Measurements from ENCODE around the gene AHCYL2. TPM values are rescaled to one million over a fixed set of nuclear protein-coding genes. Genes with fewer than 3 reads are reported as not detected.

Gene AHCYL2
- total and polyA plus RNA-seq, 2 of the 8 experiments (the other 6 are each of a cell fraction or from before 2014, with no cell fraction given) = 20.7 to 25.4 TPM

DNA sequence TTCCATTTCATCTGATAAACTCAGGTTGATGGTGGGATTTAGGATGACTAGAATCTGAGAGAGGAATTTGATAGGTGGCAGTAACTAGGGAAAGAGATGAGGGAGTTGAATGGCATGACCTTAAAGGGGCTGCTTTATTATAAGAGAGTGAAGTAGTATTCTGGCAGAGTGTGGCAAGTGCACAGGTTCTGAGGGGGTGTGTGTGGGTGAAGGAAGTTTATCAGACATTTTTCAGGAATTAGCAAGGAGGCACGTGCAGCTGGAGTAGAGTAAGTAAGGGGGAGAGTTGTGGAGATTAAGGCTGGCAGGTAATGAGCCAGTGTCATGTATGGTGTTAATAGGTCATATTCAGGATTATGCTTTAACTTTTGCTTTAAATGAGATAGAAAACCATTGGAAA is 40.5 kb downstream of the AHCYL2 start:
- Histone ChIP-seq H2BK15ac (ENCODE audit: low read length) (no peak overlapping the region), H3K27me3 (replicated peaks in 1 of 4; ENCODE audit: control insufficient read depth in 3 of 4, extremely low read depth in 1 of 4, insufficient read depth in 3 of 4, low read length in 3 of 4) (no peaks in the 10 kb centered on the region), H4K8ac (ENCODE audit: extremely low read depth, insufficient read depth, low read length) (no peak overlapping the region), H3K4me3 (ENCODE audit: extremely low read depth in 1 of 4, insufficient read depth in 2 of 4, low read depth in 3 of 4, low read length in 4 of 4) (no peak overlapping the region), H3K23me2 (ENCODE audit: low read depth, low read length) (no peaks in the 10 kb centered on the region), H3K4ac (replicated peaks; ENCODE audit: insufficient read length, low read depth, low read length) (no peak overlapping the region), H4K20me1 (replicated peaks in 1 of 2; ENCODE audit: control insufficient read depth in 1 of 2, insufficient read depth in 2 of 2, low read length in 2 of 2) (no peaks in the 10 kb centered on the region), H2BK20ac (ENCODE audit: low read length) (no peak overlapping the region), H2AFZ (ENCODE audit: low read length) (no peak overlapping the region), H3K14ac (ENCODE audit: insufficient read length) (no peak overlapping the region), H4K5ac (ENCODE audit: insufficient read length, low read depth, low read length) (no peak overlapping the region), H3K9ac (replicated peaks in 1 of 4; ENCODE audit: extremely low read depth in 1 of 4, low read depth in 3 of 4, low read length in 3 of 4) (no peak overlapping the region), H2BK120ac (replicated peaks; ENCODE audit: low read depth, low read length) (no peak overlapping the region), H4K91ac (replicated peaks; ENCODE audit: insufficient read length, low read length) (no peak overlapping the region), H3K23ac (ENCODE audit: insufficient read length) (no peak overlapping the region), H2BK12ac (ENCODE audit: low read depth, low read length) (no peak overlapping the region), H3K18ac (ENCODE audit: extremely low read depth, low read length) (no peak overlapping the region), H3K56ac (replicated peaks; ENCODE audit: insufficient read length, low read depth, low read length) (no peak overlapping the region), H3K9me3 (ENCODE audit: insufficient read depth in 2 of 2, low read depth in 1 of 2, low read length in 1 of 2) (no peaks in the 10 kb centered on the region), H3K79me2 (ENCODE audit: control insufficient read depth in 1 of 2, insufficient read depth in 2 of 2, low read length in 2 of 2) (peaks cover 0 to 5% of the 10 kb centered on the region in 2 experiments; a peak in 3 of 4 replicates), H2BK5ac (ENCODE audit: low read depth, low read length) (no peak overlapping the region), H3K36me3 (ENCODE audit: control insufficient read depth in 2 of 4, insufficient read depth in 4 of 4, low read length in 3 of 4) (no peaks in the 10 kb centered on the region), H3K27ac (ENCODE audit: low read depth, low read length) (no peak overlapping the region), H2AK5ac (ENCODE audit: low read depth, low read length) (no peak overlapping the region), H3K4me2 (ENCODE audit: insufficient read depth in 1 of 2, low read depth in 2 of 2, low read length in 2 of 2) (no peak overlapping the region), H3K79me1 (ENCODE audit: low read depth, low read length) (peaks cover 3% of the 10 kb centered on the region; the same call in 1 of the 2 replicates), H3K4me1 (replicated peaks in 1 of 4; ENCODE audit: control insufficient read depth in 3 of 4, insufficient read depth in 4 of 4, low read length in 3 of 4) (peaks cover 0 to 9% (median 3%) of the 10 kb centered on the region in 4 experiments; a peak in 4 of 7 replicates)
- 100% methylated on average over 1 of the region's 1 CpG; no CpG with 5 or more reads in 1 of the 2 experiments for WGBS, 2 experiments (ENCODE audit: extremely low coverage in 1 of 2, insufficient coverage in 1 of 2, insufficient read length in 1 of 2, insufficient replicate concordance in 2 of 2, low coverage in 1 of 2, low lambda C conversion rate in 2 of 2, missing lambda C conversion rate in 1 of 2)
- no peak for DNase-seq (ENCODE audit: low read depth in 1 of 2, low spot score in 2 of 2)
- ChIA-PET POLR2A (ENCODE audit: partially characterized antibody) (no interaction called here), CTCF (ENCODE audit: partially characterized antibody) (interaction anchor here (0.9 to 1.4 kb wide), 3 partner anchors 11 to 47 kb away, joined by 3 to 4 read pairs (median 4); no protein-coding TSS in a partner anchor)
- FAIRE-seq = no peak
- no peak for TF ChIP-seq CBX8 (IDR thresholded peaks at IDR 0.05; ENCODE audit: borderline replicate concordance, low read depth, low read length)
